GM18909 (cell line): ENCODE results near the gene CLTC.
"Not testable (repeated sequence)": the region's sequence is repeated elsewhere in the genome, so short reads cannot be mapped to it uniquely, and the experiment has no call there.

Experiments
- ATAC-seq: cut with Tn5 transposase; IDR thresholded peaks from one replicate; pipeline ENCODE4 v1.9.1; 2021; ENCODE audit warnings: mild to moderate bottlenecking; ENCODE audit not compliant: unreplicated experiment, poor library complexity

CLTC gene

DNA sequence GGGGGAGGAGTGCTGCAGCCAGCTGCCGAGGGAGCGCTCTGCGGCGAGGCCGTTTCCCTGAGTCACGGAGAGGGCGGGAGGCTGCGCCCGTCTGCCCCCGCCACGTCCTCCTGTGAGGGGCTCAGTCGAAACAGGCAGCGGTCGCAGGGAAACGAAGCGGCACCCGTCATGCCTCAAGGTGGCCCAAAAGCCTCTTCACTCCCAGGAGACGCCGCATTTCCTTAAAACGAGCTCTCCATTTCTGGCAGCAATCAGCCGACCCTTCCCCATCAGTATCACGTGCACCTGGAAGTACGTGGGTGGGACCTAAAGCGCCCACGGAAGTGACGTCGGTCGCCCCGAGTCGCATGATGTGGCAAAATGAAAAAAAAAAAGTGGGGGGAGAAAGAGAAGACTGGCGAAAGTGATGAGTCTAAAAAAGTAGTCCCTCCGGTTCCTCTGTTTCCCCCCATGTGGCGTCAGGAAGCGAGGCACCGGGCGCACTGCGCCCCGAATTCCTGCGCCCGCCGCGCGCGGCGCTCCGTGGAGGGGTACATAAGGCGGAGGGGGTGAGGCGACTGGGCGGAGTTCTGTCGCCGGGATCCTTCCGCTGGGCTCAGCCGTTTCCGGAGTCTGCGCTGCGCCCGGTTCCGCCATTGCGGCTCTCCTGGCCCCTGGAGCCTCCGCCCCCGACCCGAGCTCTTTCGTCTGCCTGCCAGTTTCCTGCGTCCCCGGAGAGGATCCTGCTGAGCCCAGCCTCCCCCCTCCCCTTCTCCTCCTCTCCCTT lies at the start of gene CLTC:
CLTC (plus strand) TSS at position 598 of the 766 bp plus-strand sequence. CDS start 237 bp downstream, outside the sequence.
- peak; percentile 82 for ATAC-seq

DNA sequence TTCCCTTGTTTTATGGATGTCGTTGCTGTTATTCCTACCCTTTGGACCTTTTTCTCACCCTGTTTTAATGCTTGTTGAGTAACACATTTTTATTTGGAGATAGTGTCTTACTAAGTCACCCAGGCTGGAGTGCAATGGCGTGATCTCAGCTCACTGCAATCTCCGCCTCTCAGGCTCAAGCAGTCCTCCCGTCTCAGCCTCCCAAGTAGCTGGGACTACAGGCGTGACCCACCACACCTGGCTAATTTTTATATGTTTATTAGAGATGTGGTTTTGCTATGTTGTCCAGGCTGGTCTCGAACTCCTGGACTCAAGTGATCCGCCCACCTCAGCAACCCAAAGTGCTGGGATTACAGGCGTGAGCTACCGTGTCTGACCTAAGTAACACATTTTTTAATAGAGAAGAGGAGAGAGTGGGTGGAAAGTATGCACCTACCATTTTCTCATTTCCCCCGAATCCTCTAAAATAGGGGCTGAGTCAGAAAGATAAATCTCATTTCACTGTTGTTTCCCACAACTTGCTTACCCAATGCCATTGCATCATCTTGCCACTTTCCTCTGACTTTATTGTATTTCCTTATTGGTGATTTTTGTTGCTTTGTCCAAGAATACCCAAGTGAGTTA lies 47.3 kb upstream of the CLTC start:
- ATAC-seq: no peak

DNA sequence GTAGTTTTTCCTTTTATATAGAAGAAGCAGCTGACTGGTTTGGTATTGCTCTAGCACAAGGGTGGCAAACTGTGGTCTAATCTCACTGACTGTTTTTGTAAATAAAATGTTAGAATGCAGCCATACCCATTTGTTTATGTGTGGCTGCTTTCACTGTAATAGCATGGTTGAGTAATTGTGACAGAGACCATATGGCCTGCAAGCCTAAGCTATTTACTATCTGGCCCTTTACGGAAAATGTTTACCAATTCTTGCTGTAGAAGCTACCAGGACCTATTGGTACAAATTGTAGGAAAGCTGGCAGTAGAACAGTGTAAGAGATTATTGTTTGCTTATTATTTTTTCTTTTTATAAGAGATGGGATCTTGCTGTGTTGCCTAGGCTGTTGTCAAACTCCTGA lies 35.5 kb upstream of the CLTC start:
- not testable (repeated sequence) for ATAC-seq

DNA sequence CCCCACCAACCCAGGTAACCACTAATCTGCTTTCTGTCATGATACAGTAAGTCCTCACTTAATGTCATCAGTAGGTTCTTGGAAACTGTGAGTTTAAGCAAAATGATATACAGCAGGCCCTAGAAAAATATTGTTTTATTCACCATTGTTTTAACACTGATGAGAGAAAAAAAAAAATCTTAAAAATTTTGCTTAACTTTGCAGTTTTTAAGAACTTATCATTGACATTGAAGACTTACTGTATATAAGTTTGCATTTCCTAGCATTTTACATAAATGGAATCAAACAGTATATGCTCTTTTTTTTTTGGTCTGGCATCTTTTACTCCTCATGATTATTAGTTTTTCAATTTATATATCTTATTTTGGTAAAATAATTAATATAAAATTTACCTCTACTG lies 19.5 kb upstream of the CLTC start:
- no peak for ATAC-seq

DNA sequence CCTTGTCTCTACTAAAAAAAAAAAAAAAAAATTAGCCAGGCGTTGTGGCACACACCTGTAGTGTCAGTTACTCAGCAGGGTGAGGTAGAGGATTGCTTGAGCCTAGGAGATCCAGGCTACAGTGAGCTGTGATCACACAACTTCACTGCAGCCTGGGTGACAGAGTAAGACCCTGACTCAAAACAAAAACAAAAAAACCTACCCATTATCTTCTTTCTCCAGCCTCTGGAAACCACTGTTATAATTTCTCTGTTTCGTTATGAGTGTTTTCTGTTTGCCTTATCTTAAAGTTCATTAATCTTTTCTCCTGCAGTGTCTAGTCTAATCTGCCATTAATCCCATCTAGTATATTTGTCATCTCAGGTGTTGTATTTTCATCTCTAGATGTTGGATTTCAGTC lies 18.6 kb upstream of the CLTC start:
- peak; percentile 44 for ATAC-seq

DNA sequence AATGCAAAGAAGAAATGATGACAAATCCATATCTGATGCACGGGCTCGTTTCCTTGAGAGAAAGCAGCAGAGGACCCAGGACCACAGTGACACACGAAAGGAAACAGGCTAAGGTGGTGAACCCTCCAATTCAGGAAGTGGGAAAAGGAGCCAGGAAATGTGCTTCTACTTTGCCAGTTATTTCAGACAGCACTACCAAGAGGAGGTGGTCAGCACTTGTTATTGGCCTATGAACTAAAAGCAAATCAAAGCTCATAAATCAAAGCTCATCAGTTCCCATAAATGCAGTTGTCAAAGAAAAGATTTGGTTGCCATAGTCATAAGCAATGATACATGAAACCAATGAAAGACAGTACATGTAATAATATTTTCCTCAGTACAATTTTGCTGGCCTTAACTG lies 12.6 kb upstream of the CLTC start:
- no peak for ATAC-seq

DNA sequence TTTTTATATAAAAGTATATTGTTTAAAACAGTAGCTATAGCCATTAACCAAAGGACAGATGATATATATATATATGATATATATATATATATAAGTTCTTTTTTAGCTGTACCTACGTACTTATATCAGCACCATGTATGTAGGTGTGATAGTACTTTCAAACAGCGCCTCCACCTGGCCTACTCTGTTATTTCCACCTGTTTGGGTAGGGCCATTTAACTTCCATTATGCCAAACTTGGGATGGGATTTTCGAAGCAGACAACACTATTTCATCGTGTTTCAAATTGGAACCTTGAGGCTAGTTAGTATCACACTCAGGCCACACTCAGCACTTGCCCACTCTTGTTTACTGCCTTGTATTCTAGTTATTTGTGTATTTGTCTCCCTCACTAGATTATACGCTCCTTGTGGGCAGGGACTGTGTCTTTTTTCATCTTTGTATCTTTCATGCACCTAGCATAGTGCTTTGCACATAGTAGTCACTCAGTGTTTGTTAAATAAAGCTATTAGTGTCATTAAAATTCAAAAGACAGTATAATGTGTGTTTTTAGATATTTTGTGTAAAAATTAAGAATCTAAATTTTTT lies 11.8 kb upstream of the CLTC start:
- ATAC-seq: no peak

DNA sequence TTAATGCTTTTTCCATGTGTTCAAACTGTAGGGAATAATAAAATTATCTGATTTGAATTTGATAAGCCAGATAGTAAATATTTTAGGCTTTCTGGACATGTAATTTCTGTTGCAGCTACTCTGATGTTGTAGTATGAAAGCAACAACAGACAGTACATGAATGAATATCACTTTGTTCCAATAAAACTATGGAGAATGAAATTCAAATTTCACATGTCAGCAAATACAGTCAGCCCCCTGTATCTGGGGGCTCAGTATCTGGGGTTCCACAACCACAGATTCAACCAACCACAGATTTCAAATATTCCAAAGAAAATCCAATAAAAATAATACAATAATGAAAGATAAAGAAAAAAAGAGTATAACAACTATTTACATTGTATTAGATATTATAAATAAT lies 8.2 kb upstream of the CLTC start:
- no peak for ATAC-seq

DNA sequence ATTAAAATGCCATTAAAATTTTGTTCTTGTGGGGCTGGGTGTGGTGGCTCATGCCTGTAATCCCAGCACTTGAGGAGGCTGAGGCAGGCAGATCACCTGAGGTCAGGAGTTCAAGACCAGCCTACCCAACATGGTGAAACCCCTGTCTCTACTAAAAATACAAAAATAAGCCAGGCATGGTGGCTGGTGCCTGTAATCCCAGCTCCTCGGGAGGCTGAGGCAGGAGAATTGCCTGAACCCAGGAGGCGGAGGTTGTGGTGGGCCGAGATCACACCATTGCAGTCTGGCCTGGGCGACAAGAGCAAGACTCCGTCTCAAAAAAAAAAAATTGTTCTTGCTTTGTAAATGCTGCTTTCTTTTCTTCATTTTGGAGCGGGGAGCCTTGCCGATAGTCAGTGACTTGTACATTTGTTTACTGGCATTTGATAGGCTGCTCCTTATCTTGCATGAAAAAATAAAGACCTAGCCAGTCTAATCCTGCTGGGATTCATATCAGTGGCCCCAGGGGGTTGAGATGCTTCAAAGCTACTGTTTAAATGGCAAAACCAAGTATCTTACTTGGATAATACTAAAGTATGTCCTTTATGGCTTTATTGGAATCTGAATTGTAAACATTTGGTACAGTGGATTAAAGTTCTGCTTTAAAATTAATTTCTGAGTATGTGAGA lies 3.3 kb upstream of the CLTC start:
- ATAC-seq: no peak

DNA sequence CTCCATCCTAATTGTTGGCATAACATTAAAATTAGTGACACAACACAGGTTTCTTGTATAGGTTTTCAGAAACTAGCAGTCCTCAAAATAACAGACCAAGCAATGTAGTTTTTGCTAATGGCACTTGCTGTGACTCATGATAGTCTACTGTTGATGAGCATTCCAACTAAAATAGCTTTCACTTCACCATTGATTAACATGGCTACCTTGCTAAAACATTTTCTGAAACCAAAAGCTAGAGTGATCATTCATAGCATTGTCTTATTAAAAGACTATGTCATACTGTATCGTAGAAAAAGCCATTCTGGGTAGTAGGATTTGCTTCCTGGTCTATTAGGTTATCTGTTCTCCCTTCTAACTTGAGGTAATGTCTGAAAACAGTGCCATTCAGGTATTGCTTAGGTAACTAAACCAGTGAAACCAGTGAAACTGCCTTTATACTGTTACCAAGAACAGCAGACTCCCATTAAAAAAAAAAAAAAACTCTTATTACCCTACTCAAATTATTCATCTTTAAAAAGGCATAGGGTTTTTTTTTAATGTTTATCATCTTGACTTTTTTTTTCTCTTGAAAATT lies 2.5 kb upstream of the CLTC start:
- ATAC-seq: no peak

DNA sequence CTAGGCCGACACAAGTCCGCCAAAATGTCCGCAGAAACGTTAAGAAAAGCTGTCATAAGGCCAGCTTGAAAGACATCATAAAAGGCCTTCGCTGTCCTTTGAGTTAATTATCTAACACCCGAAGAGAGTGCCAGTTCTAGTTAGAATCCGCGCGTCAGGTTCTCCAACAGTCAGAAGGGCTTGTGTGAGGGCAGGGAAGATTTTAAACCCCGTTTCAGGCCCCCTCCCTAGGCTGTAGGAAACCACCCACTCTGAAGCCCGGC lies 729 bp upstream of the CLTC start:
- no peak for ATAC-seq

DNA sequence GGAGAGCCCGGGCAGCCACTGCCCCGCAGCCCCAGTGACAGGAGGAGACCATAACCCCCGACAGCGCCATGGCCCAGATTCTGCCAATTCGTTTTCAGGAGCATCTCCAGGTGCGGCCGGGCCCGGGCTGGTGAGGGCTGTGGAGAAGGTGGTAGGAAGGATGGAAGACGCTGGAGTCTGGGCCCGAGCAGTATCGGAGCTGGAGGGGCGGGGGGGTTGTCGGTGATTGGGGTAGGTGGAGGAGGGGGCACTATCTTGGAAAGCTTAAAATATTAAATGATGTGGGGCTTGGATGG lies 317 bp downstream of the CLTC start:
- peak; percentile 11 for ATAC-seq

DNA sequence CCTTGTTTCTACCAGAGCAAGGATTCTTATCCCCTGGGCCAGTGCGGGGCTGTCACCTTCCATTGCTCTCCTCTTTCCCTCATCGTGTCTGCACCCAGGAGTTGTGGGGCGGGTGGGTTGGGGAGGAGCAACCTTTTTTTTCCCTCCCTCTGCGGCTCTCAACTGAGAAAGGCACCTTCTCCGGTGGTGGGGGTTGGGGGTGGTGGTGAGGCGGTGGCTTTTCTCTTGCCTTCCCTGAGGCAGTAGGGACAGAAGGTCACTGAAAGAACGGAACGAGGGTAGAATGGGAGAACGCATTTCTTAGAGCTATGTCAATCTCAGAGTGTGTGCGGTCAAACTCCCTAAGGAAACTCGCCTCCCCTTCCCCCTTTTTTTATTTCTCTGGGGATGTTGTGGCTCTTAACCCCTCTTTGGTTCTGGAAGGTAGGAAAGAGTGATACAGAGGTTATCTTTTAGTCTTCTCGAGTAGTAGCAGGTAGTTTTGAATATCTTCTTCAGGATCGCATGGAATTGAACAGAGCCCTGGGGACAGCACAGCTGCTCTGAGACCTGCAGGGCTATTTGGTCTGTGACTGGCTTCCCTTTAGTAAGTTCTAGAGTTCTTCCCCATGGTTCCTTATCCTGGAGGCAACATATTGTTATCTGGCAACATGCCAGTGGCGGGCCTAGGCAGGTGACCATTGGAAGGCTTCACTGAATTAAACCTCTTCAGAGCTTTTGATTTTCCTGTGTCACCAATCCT lies 994 bp downstream of the CLTC start:
- ATAC-seq: no peak

DNA sequence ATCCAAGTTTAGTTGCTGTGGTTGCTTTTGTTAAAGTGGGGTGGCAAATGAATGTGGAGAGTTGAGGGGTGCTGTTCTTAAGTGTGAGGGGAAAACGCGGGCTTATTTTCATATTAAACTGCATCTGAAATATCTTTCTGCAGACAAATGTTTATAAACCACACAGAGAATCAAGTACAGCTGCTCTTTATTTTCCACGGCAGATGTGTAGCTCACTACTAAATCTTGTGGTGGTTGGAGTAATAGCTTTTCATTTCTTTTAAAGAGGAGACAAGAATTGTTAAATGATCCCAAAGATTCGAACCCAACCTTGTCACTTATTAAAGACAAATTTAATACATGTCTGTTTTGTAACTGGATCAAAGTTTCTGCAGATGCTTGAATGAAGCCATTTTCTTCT lies 2.1 kb downstream of the CLTC start:
- no peak for ATAC-seq

DNA sequence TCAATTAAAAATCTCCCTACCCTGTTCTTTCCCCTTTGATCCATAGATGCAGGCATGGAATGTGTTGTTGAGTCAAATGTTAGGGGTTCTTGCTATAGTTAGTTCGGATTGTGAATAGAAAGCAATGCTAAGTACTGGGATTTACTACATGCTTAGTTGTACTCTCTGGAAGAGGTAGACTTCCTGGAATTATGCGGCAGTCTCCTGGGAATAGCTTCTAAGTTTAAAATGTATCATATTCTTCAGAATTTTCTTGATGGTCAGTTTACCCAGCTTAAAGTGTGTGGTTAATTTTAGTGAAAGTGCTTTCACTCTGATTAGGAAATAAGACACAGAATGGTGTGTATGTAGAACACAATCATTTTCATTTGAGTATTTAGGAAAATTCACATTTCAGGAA lies 3.5 kb downstream of the CLTC start:
- no peak for ATAC-seq

DNA sequence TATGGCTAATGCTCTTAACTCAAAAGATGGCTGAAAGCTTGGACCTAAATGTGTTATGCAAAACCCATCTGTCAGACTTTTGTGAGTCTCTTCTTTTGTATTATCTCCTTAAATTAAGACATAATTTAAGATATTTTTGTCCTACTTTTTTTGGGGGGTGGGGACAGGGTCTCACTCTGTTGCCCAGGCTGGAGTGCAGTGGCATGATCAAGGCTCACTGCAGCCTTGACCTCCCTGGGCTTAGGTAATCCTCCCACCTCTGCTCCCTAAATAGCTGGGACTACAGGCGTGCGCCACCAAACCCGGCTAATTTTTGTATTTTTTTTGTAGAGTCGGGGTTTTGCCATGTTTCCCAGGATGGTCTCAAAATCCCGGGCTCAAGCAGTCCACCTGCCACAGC lies 7.1 kb downstream of the CLTC start:
- ATAC-seq: no peak

DNA sequence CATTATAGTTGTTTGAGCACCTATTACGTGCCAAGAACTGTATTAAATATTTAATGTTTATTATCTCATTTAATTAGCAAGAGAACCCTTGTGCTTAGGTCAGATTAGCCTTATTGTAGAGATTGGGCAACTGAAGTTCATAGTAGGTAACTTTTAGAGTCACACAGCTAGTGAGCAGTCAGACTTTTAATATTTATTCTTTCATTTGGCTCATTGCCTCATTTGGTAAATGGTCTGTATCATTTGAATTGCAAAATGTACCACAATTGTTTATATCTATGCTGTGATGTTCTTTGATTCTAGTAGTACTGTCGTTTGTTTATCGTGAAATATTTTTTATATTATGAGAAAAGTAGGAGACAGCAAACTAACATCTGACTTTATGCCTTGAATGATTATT lies 7.6 kb downstream of the CLTC start:
- no peak for ATAC-seq

DNA sequence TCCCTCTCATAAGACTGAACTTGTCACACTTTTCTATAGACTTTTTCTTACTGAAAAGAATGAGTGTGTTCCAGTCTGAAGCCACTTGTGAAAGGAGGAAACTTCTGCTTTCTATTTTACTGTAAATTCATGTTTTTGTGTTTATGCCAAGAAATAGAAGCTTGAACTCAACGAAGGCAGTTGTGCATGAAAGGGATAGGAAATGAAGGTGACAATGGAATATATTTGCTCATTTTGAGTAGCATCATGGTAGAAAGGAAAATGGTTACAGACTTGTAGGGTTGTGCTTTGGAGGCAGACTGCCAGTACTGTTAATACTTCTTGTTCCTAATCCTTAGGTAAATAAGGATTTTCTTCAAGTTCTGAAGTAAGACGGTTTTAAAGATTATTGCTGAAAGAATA lies 8.1 kb downstream of the CLTC start:
- no peak for ATAC-seq

DNA sequence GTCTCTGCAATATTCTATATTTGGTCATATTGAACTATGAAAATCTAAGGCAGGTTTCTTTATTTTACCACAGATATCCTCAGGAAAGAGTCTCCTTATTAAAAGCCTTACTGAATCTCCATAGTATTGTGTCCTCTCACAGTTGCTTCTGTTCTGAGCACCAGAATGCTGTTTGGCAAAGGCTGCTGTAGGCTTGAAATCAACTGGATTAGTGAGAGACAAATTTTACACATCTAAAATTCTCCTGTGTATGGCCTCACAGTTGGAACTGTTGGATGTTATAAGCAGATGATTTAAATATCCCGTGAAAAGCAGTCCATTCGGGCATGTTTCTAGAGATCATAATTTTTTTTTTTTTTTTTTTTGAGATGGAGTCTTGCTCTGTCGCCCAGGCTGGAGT lies 9.5 kb downstream of the CLTC start:
- no peak for ATAC-seq

DNA sequence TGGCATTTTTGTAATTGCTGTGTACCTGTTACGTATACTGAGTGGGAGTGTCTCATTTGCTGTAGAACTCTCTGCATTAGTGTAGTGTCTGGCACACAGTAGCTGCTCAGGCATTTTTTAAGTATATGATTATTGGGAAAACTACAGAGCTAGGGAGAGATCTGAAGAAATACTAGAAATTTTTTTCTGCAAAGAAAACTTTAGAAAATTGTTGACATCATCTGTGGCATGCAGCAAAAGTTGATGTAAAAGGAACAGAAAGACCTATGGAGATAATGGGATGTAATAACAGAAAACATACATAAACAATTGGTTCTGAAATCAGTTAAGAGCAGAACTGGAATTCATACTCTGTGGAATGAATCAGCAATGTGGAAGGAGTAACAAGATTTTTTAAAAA lies 11.6 kb downstream of the CLTC start:
- ATAC-seq: no peak

DNA sequence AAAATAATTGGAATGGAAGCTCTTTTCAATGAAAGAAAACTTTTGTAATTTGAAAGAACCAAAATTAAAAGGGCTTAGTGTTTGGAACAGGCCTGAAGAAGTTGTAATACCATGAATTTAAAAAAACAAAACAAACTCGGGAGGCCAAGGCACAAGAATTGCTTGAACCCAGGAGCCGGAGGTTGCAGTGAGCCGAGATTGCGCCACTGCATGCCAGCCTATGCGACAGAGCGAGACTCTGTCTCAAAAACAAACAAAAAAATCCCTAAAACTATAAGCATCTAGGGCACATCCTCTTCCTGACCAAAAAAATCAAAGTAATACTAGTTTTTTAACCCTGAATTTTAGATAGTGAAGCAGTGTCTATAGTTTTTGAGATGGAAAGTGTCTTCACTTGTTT lies 12.7 kb downstream of the CLTC start:
- no peak for ATAC-seq
